ENCODE measurements around the gene TM9SF3.

The TM9SF3 gene

DNA sequence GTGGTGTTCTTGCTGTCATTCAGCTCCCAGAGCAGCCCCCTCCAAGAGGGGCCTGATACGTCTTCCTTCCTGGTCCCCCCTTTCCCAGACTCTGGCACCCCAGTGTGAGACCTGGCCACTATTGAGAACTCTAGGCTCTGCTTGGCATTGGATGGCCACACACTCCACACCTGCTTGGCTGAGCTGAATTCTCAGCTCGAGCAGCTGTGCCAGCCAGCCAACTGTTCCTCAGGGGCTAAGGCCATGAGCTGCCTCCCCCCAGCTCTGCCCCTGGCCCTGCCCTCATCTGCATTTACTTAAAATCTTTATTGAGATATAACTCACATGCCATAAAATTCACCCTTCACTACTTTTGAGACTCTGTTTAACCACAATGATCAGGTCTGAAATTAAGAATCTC is 79.8 kb downstream of the TM9SF3 start:
- Histone ChIP-seq H3K27me3 (ENCODE audit: low read length) (no peaks in the 10 kb centered on the region), H3K9me3 (ENCODE audit: insufficient read depth, low read length) (no peaks in the 10 kb centered on the region), H3K9me2 (replicated peaks; ENCODE audit: insufficient read depth, low read length) (no peaks in the 10 kb centered on the region), H3K79me2 (ENCODE audit: insufficient read depth, low read length) (no peaks in the 10 kb centered on the region), H3K27ac (ENCODE audit: low read depth, low read length) (no peak overlapping the region), H2AFZ (ENCODE audit: low read depth, low read length, severe bottlenecking) (no peak overlapping the region), H4K20me1 (ENCODE audit: low read depth, low read length) (no peaks in the 10 kb centered on the region), H3K36me3 (ENCODE audit: low read length) (no peaks in the 10 kb centered on the region), H3K4me3 (ENCODE audit: insufficient read depth, low read length, poor library complexity, severe bottlenecking) (no peak overlapping the region), H3K9ac (ENCODE audit: low read length) (no peak overlapping the region), H3K4me2 (ENCODE audit: low read depth, low read length, poor library complexity, severe bottlenecking) (no peak overlapping the region), H3F3A (ENCODE audit: insufficient read depth) (no peaks in the 10 kb centered on the region)
- TF ChIP-seq, protein P1, sequence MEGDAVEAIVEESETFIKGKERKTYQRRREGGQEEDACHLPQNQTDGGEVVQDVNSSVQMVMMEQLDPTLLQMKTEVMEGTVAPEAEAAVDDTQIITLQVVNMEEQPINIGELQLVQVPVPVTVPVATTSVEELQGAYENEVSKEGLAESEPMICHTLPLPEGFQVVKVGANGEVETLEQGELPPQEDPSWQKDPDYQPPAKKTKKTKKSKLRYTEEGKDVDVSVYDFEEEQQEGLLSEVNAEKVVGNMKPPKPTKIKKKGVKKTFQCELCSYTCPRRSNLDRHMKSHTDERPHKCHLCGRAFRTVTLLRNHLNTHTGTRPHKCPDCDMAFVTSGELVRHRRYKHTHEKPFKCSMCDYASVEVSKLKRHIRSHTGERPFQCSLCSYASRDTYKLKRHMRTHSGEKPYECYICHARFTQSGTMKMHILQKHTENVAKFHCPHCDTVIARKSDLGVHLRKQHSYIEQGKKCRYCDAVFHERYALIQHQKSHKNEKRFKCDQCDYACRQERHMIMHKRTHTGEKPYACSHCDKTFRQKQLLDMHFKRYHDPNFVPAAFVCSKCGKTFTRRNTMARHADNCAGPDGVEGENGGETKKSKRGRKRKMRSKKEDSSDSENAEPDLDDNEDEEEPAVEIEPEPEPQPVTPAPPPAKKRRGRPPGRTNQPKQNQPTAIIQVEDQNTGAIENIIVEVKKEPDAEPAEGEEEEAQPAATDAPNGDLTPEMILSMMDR (IDR thresholded peaks at IDR 0.05; ENCODE audit: insufficient read depth, low read length, poor library complexity, severe bottlenecking), result no peak
- no peak for TF ChIP-seq EZH2phosphoT487 (conservative IDR thresholded peaks at IDR 0.05; ENCODE audit: low read length)

DNA sequence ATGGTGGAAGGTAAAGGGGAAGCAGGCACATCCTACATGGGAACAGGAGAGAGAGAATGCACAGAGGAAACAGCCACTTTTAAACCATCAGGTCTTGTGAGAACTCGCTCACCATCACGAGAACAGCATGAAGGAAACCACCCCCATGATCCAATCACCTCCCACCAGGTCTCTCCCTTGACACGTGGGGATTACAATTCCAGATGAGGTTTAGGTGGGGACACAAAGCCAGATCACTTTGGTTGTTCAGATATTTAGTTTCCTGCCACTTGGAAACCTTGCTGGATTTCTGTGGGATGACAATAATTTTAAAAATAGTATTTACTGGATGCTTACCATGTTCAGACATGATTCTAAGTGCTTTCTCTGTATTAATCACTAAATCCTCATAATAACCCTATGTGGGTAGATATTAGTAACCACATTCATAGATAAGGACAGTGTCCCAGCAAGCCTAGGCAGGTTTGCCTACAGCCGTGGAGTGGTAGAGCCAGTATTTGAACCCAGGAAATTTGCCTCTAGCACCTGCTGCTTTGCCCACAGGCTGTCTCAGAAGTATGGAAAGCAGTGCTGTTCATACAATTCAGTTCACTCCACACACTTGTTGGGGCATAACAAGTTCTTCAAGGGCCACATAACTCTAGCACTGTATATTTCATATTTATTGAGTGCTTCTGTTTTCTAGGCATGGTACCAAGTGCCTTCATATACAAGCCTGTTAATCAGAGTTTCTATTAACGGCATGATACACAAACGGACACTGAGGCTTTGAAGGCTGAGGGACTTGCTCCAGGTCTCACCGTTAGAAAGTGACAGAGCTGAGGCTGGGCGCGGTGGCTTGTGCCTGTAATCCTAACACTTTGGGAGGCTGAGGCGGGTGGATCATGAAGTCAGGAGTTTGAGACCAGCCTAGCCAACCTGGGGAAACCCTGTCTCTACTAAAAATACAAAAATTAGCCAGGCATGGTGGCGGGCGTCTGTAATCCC is 81.4 kb downstream of the TM9SF3 start:
- H3K4me3 ChIP-seq (ENCODE audit: insufficient read depth, low read length, poor library complexity, severe bottlenecking), result no peak overlapping the region
- no peaks in the 10 kb centered on the region for H3K36me3 ChIP-seq (ENCODE audit: low read length)
- H4K20me1 ChIP-seq (ENCODE audit: low read depth, low read length), result no peaks in the 10 kb centered on the region
- H3K9ac ChIP-seq (ENCODE audit: low read length), result no peak overlapping the region
- no peaks in the 10 kb centered on the region for H3K9me3 ChIP-seq (ENCODE audit: insufficient read depth, low read length)
- H3F3A ChIP-seq (ENCODE audit: insufficient read depth), result no peaks in the 10 kb centered on the region
- no peaks in the 10 kb centered on the region for H3K27me3 ChIP-seq (ENCODE audit: low read length)
- no peak overlapping the region for H3K27ac ChIP-seq (ENCODE audit: low read depth, low read length)
- TF ChIP-seq, protein P1 (IDR thresholded peaks at IDR 0.05; ENCODE audit: insufficient read depth, low read length, poor library complexity, severe bottlenecking), result no peak
- no peak for TF ChIP-seq EZH2phosphoT487 (conservative IDR thresholded peaks at IDR 0.05; ENCODE audit: low read length)
- no peaks in the 10 kb centered on the region for H3K9me2 ChIP-seq (replicated peaks; ENCODE audit: insufficient read depth, low read length)
- no peak overlapping the region for H3K4me2 ChIP-seq (ENCODE audit: low read depth, low read length, poor library complexity, severe bottlenecking)
- no peak overlapping the region for H2AFZ ChIP-seq (ENCODE audit: low read depth, low read length, severe bottlenecking)
- H3K79me2 ChIP-seq (ENCODE audit: insufficient read depth, low read length), result no peaks in the 10 kb centered on the region

DNA sequence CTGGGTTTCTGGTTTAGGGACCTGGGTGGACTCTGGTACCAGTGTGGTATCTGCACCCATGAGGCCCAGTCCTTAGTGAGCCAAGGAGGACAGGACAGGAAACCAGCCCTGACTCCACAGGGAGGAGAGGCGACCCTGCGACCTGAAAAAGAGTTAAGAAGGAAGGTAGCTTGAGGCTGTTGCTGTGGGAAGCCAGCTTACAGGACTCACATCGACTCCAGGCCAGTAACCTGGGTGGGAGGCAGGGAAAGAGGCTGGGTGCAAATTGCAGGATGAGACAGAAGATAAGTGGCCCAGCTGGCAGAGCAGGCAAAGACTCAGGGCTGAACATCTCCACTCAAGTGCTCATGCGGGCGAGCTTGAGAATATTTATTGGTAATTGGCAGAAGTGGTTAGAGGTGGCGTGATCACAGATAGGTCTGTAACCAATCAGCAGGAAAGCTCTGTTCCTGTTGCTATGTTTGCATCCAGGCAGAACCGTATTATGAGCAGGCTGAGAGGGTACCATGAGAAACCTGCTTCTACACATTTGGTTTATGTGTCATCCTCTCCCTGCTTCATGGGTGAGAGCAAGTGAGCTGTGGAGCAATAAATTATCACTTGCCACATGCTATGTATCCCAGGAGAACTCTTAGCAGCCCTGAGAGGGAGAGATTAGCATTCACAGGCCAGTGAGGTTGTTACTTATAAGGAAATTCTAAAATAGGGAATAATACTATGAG is 84.1 kb downstream of the TM9SF3 start:
- Histone ChIP-seq H3K36me3 (ENCODE audit: low read length) (no peaks in the 10 kb centered on the region), H2AFZ (ENCODE audit: low read depth, low read length, severe bottlenecking) (no peak overlapping the region), H3K9me2 (replicated peaks; ENCODE audit: insufficient read depth, low read length) (no peaks in the 10 kb centered on the region), H3K4me2 (ENCODE audit: low read depth, low read length, poor library complexity, severe bottlenecking) (no peak overlapping the region), H3K27me3 (ENCODE audit: low read length) (no peaks in the 10 kb centered on the region), H3K9me3 (ENCODE audit: insufficient read depth, low read length) (no peaks in the 10 kb centered on the region), H4K20me1 (ENCODE audit: low read depth, low read length) (no peaks in the 10 kb centered on the region), H3K4me3 (ENCODE audit: insufficient read depth, low read length, poor library complexity, severe bottlenecking) (no peak overlapping the region), H3K9ac (ENCODE audit: low read length) (no peak overlapping the region), H3K79me2 (ENCODE audit: insufficient read depth, low read length) (no peaks in the 10 kb centered on the region), H3F3A (ENCODE audit: insufficient read depth) (no peaks in the 10 kb centered on the region), H3K27ac (ENCODE audit: low read depth, low read length) (no peak overlapping the region)
- TF ChIP-seq, protein P1 (IDR thresholded peaks at IDR 0.05; ENCODE audit: insufficient read depth, low read length, poor library complexity, severe bottlenecking), result no peak
- no peak for TF ChIP-seq EZH2phosphoT487 (conservative IDR thresholded peaks at IDR 0.05; ENCODE audit: low read length)
